Activated CD8-positive, alpha-beta T cell treated with anti-CD3 and anti-CD28 coated beads for 36 hours (primary cell): ENCODE measurements around the gene PCGF3. TPM values are rescaled to one million over a fixed set of nuclear protein-coding genes. Genes with fewer than 3 reads are reported as not detected.

ENCODE experiments used
- ATAC-seq: fragments of 200-7000 bp; cut with Tn5 transposase; one replicate; pipeline ENCODE4 v1.10.0; 2021; ENCODE audit warnings: mild to moderate bottlenecking, moderate library complexity
- CTCF ChIA-PET: fragments of 350-600 bp; sonication (Branson Sonifier 250); formaldehyde crosslinking; loops from one replicate; lab custom pipeline; 2021; ENCODE audit warnings: antibody characterized with exemption; lab: Charles Lee
- POLR2A ChIA-PET: fragments of 350-600 bp; sonication (Branson Sonifier 250); formaldehyde crosslinking; loops from one replicate; lab custom pipeline; 2021; ENCODE audit warnings: antibody characterized with exemption; lab: Charles Lee
- DNase-seq: peaks from one replicate; pipeline ENCODE4 v3.0.0-alpha.2; 2020
- H3K27ac Mint-ChIP-seq: one replicate; pipeline ENCODE4 v1.8.0; 2021; ENCODE audit warnings: mild to moderate bottlenecking, mixed read lengths
- H3K27me3 Mint-ChIP-seq: one replicate; pipeline ENCODE4 v1.8.0; 2021; ENCODE audit warnings: mixed read lengths
- H3K36me3 Mint-ChIP-seq: one replicate; pipeline ENCODE4 v1.8.0; 2021; ENCODE audit warnings: low read depth, mixed read lengths
- H3K4me1 Mint-ChIP-seq: one replicate; pipeline ENCODE4 v1.8.0; 2021; ENCODE audit warnings: low read depth, mixed read lengths
- H3K4me3 Mint-ChIP-seq: one replicate; pipeline ENCODE4 v1.8.0; 2021; ENCODE audit warnings: mild to moderate bottlenecking, moderate library complexity, mixed read lengths
- H3K9me3 Mint-ChIP-seq: one replicate; pipeline ENCODE4 v1.8.0; 2021; ENCODE audit warnings: mixed read lengths
- intact Hi-C: fragments of 100-400 bp; cut with micrococcal nuclease; formaldehyde crosslinking; loops from one replicate; pipeline ENCODE4 v1.10.0; 2022
- total RNA-seq, 2 experiments: library from RNA; stranded (reverse); gene quantifications; one replicate each; pipeline ENCODE4 v1.2.3, GENCODE V29; 2021
- TF ChIP-seq, protein P1 (sequence below): fragments of 200-600 bp; IDR thresholded peaks from one replicate; pipeline ENCODE4 v1.8.0; 2022; ENCODE audit warnings: antibody characterized with exemption, mild to moderate bottlenecking

Gene PCGF3
- total RNA-seq, 2 experiments from 2014 or later = 23.9 to 25.6 TPM

DNA sequence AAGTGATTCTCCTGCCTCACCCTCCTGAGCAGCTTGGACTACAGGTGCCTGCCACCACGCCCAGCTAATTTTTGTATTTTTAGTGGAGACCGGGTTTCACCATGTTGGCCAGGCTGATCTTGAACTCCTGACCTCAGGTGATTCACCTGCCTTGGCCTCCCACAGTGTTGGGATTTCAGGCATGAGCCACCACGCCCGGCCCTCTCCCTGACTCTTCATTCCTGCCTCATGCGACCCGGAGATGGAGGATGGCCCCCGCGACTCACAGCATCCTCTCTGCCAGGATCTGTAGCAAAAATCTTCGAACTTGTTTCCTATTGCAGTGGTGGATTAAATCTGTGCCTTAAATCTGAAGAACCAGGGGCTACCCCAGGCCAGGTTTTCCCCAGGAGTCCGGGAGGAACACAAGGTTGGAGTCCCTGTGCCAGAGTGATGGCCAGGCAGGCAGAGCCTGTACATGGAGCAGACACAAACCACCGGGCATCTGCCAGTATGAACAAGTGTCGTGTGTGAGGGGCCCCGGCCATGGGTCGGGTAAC is 108.7 kb downstream of the PCGF3 start:
- ATAC-seq = no peak
- intact Hi-C loops = no loop called here
- no peak for DNase-seq
- Mint-ChIP-seq H3K27me3 (peaks cover 29% of the 10 kb centered on the region), H3K4me3 (no peak overlapping the region), H3K9me3 (no peaks in the 10 kb centered on the region), H3K27ac (no peak overlapping the region), H3K4me1 (no peaks in the 10 kb centered on the region), H3K36me3 (no peaks in the 10 kb centered on the region)
- POLR2A ChIA-PET = no interaction called here
- CTCF ChIA-PET = no interaction called here
- TF ChIP-seq, protein P1, sequence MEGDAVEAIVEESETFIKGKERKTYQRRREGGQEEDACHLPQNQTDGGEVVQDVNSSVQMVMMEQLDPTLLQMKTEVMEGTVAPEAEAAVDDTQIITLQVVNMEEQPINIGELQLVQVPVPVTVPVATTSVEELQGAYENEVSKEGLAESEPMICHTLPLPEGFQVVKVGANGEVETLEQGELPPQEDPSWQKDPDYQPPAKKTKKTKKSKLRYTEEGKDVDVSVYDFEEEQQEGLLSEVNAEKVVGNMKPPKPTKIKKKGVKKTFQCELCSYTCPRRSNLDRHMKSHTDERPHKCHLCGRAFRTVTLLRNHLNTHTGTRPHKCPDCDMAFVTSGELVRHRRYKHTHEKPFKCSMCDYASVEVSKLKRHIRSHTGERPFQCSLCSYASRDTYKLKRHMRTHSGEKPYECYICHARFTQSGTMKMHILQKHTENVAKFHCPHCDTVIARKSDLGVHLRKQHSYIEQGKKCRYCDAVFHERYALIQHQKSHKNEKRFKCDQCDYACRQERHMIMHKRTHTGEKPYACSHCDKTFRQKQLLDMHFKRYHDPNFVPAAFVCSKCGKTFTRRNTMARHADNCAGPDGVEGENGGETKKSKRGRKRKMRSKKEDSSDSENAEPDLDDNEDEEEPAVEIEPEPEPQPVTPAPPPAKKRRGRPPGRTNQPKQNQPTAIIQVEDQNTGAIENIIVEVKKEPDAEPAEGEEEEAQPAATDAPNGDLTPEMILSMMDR = no peak

GRCh38 chr4:815464-816146 is 110.0 kb downstream of the PCGF3 start:
- Mint-ChIP-seq H3K27me3 (peaks cover 34% of the 10 kb centered on the region), H3K9me3 (no peaks in the 10 kb centered on the region), H3K4me3 (no peak overlapping the region), H3K27ac (no peak overlapping the region), H3K4me1 (no peaks in the 10 kb centered on the region), H3K36me3 (no peaks in the 10 kb centered on the region)
- POLR2A ChIA-PET = no interaction called here
- intact Hi-C loops = no loop called here
- no peak for ATAC-seq
- CTCF ChIA-PET = no interaction called here
- no peak for DNase-seq
- TF ChIP-seq, protein P1 = no peak

GRCh38 chr4:818106-818921 is 112.7 kb downstream of the PCGF3 start:
- CTCF ChIA-PET = no interaction called here
- H3K4me3 Mint-ChIP-seq = no peak overlapping the region
- intact Hi-C loops = no loop called here
- DNase-seq (no peak), ATAC-seq (no peak)
- peaks cover 44% of the 10 kb centered on the region for H3K27me3 Mint-ChIP-seq
- no peaks in the 10 kb centered on the region for H3K4me1 Mint-ChIP-seq
- no peaks in the 10 kb centered on the region for H3K9me3 Mint-ChIP-seq
- TF ChIP-seq, protein P1 = no peak
- H3K36me3 Mint-ChIP-seq = no peaks in the 10 kb centered on the region
- no peak overlapping the region for H3K27ac Mint-ChIP-seq
- POLR2A ChIA-PET = interaction anchor here (0.7 kb wide), 1 partner anchor 594 kb away, joined by 3 read pairs; no protein-coding TSS in a partner anchor

DNA sequence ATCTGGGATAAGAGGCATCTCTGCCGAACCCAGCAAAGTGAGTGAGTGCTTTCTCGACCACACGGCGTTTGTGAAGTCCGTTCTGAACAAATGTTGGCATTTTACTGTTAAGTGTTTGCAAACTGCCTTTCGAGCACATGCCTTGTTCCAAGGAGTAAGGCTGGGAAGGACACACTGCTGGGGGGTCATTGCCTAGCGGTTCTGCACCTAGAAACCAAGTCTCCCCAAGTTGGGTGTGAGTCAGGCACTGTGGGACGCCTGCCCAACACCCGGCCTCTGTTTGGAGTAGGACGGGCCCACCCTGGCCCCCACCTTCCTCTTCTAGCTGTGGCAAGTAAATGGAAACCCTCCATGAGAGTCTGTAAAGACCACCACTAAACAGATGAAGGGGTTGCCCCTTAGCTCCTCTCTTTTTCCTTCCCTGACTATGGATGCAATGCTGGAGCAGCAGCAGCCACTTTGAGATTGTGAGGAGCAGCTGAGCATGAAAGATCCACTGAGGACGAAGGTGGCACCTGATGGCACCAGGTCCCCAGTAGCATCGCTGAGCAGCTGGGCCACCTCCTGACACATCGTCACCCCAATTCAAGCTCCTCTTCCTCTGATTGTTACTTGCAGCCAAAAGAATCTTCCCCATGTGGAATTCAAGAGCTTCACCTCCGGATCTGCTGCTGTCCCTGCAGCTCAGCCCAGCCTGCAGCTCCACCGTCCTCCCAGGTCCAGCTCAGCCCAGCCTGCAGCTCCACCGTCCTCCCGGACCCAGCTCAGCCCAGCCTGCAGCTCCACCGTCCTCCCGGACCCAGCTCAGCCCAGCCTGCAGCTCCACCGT is 114.0 kb downstream of the PCGF3 start:
- no peak overlapping the region for H3K27ac Mint-ChIP-seq
- peaks cover 42% of the 10 kb centered on the region for H3K27me3 Mint-ChIP-seq
- no peaks in the 10 kb centered on the region for H3K36me3 Mint-ChIP-seq
- CTCF ChIA-PET = no interaction called here
- TF ChIP-seq, protein P1 = no peak
- no peak for DNase-seq
- H3K9me3 Mint-ChIP-seq = no peaks in the 10 kb centered on the region
- H3K4me3 Mint-ChIP-seq = no peak overlapping the region
- POLR2A ChIA-PET = interaction anchor here (0.7 to 1.1 kb wide), 4 partner anchors 27 to 593 kb away, joined by 3 to 5 read pairs (median 3); no protein-coding TSS in a partner anchor
- no peak for ATAC-seq
- no peaks in the 10 kb centered on the region for H3K4me1 Mint-ChIP-seq
- intact Hi-C loops = no loop called here

Other genes starting within 250 kb of the PCGF3 start
- gene ZNF721, start 206.7 kb upstream of the PCGF3 start, total RNA-seq = 10 to 100 TPM; 33.9 to 36.4 TPM
- 10 to 100 TPM; 40.9 to 41.7 TPM for gene PIGG, start 206.6 kb upstream of the PCGF3 start, total RNA-seq
- gene TMEM271, start 129.5 kb upstream of the PCGF3 start, total RNA-seq = not detected
- 10 to 100 TPM; 11.4 to 13.9 TPM for gene PDE6B, start 80.3 kb upstream of the PCGF3 start, total RNA-seq
- gene ATP5ME, start 31.6 kb upstream of the PCGF3 start, total RNA-seq = 100 to 1,000 TPM; 221 to 234 TPM
- 10 to 100 TPM; 14.7 to 17.8 TPM for gene MYL5, start 31.3 kb upstream of the PCGF3 start, total RNA-seq
- under 1 TPM in 1 of 2 experiments, not detected in 1; 0.23 TPM for gene SLC49A3, start 16.7 kb upstream of the PCGF3 start, total RNA-seq
- gene CPLX1, start 120.3 kb downstream of the PCGF3 start, total RNA-seq = not detected
- gene GAK, start 226.5 kb downstream of the PCGF3 start, total RNA-seq = 100 to 1,000 TPM in 1 of 2 experiments, 10 to 100 TPM in 1; 97.8 to 102 TPM
- gene TMEM175, start 226.6 kb downstream of the PCGF3 start, total RNA-seq = 10 to 100 TPM; 11.0 to 11.2 TPM